GM23248 (cell line): ENCODE results near the gene HTR3C. TPM values are rescaled to one million over a fixed set of nuclear protein-coding genes. Genes with fewer than 3 reads are reported as not detected.
"Not testable (repeated sequence)": the region's sequence is repeated elsewhere in the genome, so short reads cannot be mapped to it uniquely, and the experiment has no call there.

Experiments
- DNase-seq: peaks from one replicate; pipeline ENCODE4 v3.0.0-alpha.2; 2015
- H2AFZ ChIP-seq: fragments of 200-600 bp; sonication (generic); 2 replicates; pipeline ENCODE4 v1.6.1; 2016; ENCODE audit warnings: antibody characterized with exemption
- H3F3A ChIP-seq: fragments of 200-600 bp; sonication (generic); 2 replicates; pipeline ENCODE4 v1.6.1; 2016; ENCODE audit warnings: mild to moderate bottlenecking, antibody characterized with exemption, mixed run types; ENCODE audit not compliant: insufficient read depth
- H3K27ac ChIP-seq: fragments of 200-600 bp; sonication (generic); 2 replicates; pipeline ENCODE4 v1.5.1; 2016; ENCODE audit warnings: mild to moderate bottlenecking
- H3K27me3 ChIP-seq: fragments of 200-600 bp; sonication (generic); replicated peaks from 2 replicates; pipeline ENCODE4 v1.6.1; 2016; ENCODE audit warnings: mild to moderate bottlenecking; ENCODE audit not compliant: insufficient read depth
- H3K36me3 ChIP-seq: fragments of 200-600 bp; sonication (generic); 2 replicates; pipeline ENCODE4 v1.6.1; 2016; ENCODE audit warnings: low read depth, mild to moderate bottlenecking
- H3K4me1 ChIP-seq: fragments of 200-600 bp; sonication (generic); 2 replicates; pipeline ENCODE4 v1.6.1; 2016; ENCODE audit warnings: mild to moderate bottlenecking; ENCODE audit not compliant: insufficient read depth
- H3K4me2 ChIP-seq: fragments of 200-600 bp; sonication (generic); one replicate; pipeline ENCODE4 v1.6.1; 2016; ENCODE audit warnings: mild to moderate bottlenecking; ENCODE audit not compliant: unreplicated experiment
- H3K4me3 ChIP-seq: fragments of 200-600 bp; sonication (generic); 2 replicates; pipeline ENCODE4 v1.5.1; 2016; ENCODE audit warnings: mild to moderate bottlenecking
- H3K79me2 ChIP-seq: fragments of 200-600 bp; sonication (generic); 2 replicates; pipeline ENCODE4 v1.6.1; 2016; ENCODE audit warnings: mild to moderate bottlenecking; ENCODE audit not compliant: insufficient read depth
- H3K9ac ChIP-seq: fragments of 200-600 bp; sonication (generic); 2 replicates; pipeline ENCODE4 v1.6.1; 2016; ENCODE audit warnings: mild to moderate bottlenecking
- H3K9me2 ChIP-seq: fragments of 200-600 bp; sonication (generic); 2 replicates; pipeline ENCODE4 v1.6.1; 2016; ENCODE audit warnings: mixed run types, mild to moderate bottlenecking, moderate library complexity; ENCODE audit not compliant: insufficient read depth
- H3K9me3 ChIP-seq: fragments of 200-600 bp; sonication (generic); one replicate; pipeline ENCODE4 v1.6.1; 2017; ENCODE audit warnings: low read depth
- H4K20me1 ChIP-seq: fragments of 200-600 bp; sonication (generic); 2 replicates; pipeline ENCODE4 v1.6.0; 2016; ENCODE audit not compliant: insufficient read depth
- EZH2 ChIP-seq: fragments of 200-600 bp; sonication (generic); IDR thresholded peaks from 2 replicates; pipeline ENCODE4 v1.6.1; 2018; ENCODE audit warnings: antibody characterized with exemption, mild to moderate bottlenecking; ENCODE audit not compliant: insufficient read depth, poor library complexity, severe bottlenecking
- EZH2phosphoT487 ChIP-seq: fragments of 200-600 bp; sonication (generic); IDR thresholded peaks from 2 replicates; pipeline ENCODE4 v1.6.1; 2018; ENCODE audit warnings: antibody characterized with exemption, moderate library complexity, mild to moderate bottlenecking, low read depth; ENCODE audit not compliant: insufficient read depth
- WGBS, 2 experiments: methylation state at CpG; one replicate each; pipeline ENCODE4 v1.1.6; 2015 to 2017; ENCODE audit warnings: low lambda C conversion rate in 2 of 2, low coverage in 1 of 2; ENCODE audit errors: missing lambda C conversion rate in 2 of 2; 5-methylcytosine and 5-hydroxymethylcytosine counted together
- in situ Hi-C: fragments of 300-500 bp; cut with MboI; formaldehyde crosslinking; loops from 2 replicates; pipeline ENCODE4 v1.15.0; 2020
- polyA plus RNA-seq: library from polyadenylated mRNA; unstranded; fragments of >200 nt; fragmentation: Nextera tagmentation; extraction: Ambion mirVana; gene quantifications from 2 replicates; pipeline ENCODE4 v1.2.1, GENCODE V29; 2016
- total RNA-seq: library from RNA; depleted of rRNA; stranded (reverse); fragments of >200 nt; shearing (Covaris generic); gene quantifications from 2 replicates; pipeline ENCODE4 v1.2.3, GENCODE V29; 2014

HTR3C gene
- total and polyA plus RNA-seq, 2 experiments from 2014 or later = not detected

DNA sequence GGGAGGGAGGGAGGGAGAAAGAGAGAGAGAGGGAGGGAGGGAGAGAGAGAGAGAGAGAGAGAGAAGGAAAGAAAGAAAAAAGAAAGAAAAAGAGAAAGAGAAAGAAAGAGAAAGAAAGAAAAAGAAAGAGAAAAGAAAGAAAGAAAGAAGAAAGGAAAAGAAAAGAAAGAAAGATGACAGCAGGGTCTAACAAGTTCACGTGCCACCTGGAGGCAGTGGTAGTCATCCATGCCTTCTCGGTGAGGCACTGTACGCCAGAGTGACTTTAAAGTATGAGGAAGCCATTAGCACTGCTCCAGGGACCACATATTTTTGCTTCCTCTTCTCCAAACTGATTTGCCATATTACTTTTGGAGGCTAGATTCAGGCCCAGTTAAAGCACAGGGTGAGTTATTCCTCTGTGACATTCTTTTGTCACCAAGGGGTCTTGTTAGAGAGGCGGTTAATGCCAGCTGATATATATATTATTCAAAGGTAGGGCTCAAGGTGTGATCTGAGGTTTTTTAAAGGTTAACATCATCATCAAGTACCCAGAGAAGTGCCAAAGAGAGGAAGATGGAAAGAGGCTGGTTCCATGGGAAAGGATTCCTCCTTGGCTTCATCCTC is 21.6 kb upstream of the HTR3C start, which contains the start of gene HTR3D:
Gene HTR3D (plus strand): TSS at position 556 of the 606 bp plus-strand sequence. CDS start 0 bp downstream, at position 556.
- Histone ChIP-seq H3F3A (no peaks in the 10 kb centered on the region), H3K79me2 (no peaks in the 10 kb centered on the region), H3K9ac (no peak within 1 kb of the TSS), H3K4me2 (no peak within 1 kb of the TSS), H3K36me3 (no peaks in the 10 kb centered on the region), H3K4me1 (no peaks in the 10 kb centered on the region), H2AFZ (no peak within 1 kb of the TSS), H3K4me3 (no peak within 1 kb of the TSS), H3K27me3 (peaks cover 10% of the 10 kb centered on the region; the same call in 1 of the 2 replicates), H3K9me3 (no peaks in the 10 kb centered on the region), H3K27ac (no peak within 1 kb of the TSS), H3K9me2 (no peaks in the 10 kb centered on the region), H4K20me1 (no peaks in the 10 kb centered on the region)
- DNase-seq = no peak
- TF ChIP-seq EZH2 (no peak), EZH2phosphoT487 (no peak)
- in situ Hi-C loops = no loop called here
- WGBS, 2 experiments = 52 to 55% methylated on average over 4 of the region's 4 CpGs

DNA sequence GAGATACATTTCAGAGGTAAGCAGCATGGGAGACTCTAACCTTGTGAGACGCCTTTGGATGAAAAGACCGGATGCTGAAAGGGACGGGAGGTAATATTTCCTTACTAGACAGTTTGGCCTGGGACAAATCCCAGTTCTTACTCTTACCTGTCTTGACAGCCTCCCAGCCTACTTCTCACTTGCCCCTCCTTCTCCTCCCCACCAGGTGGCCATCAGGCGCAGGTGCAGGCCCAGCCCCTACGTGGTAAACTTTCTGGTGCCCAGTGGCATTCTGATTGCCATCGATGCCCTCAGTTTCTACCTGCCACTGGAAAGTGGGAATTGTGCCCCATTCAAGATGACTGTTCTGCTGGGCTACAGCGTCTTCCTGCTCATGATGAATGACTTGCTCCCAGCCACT is 15.0 kb upstream of the HTR3C start:
- Histone ChIP-seq H3K79me2 (no peaks in the 10 kb centered on the region), H3K9ac (no peak overlapping the region), H3F3A (no peaks in the 10 kb centered on the region), H4K20me1 (no peaks in the 10 kb centered on the region), H3K4me3 (no peak overlapping the region), H3K4me1 (no peaks in the 10 kb centered on the region), H3K36me3 (no peaks in the 10 kb centered on the region), H3K27ac (no peak overlapping the region), H3K9me3 (no peaks in the 10 kb centered on the region), H2AFZ (no peak overlapping the region), H3K4me2 (no peak overlapping the region), H3K27me3 (peaks cover 10% of the 10 kb centered on the region; the same call in 1 of the 2 replicates), H3K9me2 (no peaks in the 10 kb centered on the region)
- no peak for DNase-seq
- 42 to 53% methylated on average over 7 of the region's 7 CpGs for WGBS, 2 experiments
- TF ChIP-seq EZH2 = no peak
- no peak for TF ChIP-seq EZH2phosphoT487
- in situ Hi-C loops = no loop called here

DNA sequence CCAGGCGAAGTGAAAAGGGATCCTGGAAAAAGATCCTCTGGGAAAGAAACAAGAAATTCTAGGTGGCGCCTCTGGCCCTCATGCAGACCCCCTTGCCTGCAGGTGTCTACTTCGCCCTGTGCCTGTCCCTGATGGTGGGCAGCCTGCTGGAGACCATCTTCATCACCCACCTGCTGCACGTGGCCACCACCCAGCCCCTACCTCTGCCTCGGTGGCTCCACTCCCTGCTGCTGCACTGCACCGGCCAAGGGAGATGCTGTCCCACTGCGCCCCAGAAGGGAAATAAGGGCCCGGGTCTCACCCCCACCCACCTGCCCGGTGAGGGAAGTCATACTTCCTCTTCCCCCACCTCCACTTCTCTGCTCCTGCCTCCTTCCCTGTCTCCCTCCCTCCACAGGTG is 14.5 kb upstream of the HTR3C start:
- H3K9ac ChIP-seq, H3F3A ChIP-seq, H2AFZ ChIP-seq, H4K20me1 ChIP-seq, H3K4me3 ChIP-seq, DNase-seq, H3K4me2 ChIP-seq, H3K4me1 ChIP-seq, H3K27ac ChIP-seq, H3K9me3 ChIP-seq, H3K79me2 ChIP-seq, H3K9me2 ChIP-seq, H3K27me3 ChIP-seq, in situ Hi-C loops, H3K36me3 ChIP-seq: not testable (repeated sequence)
- 70 to 78% methylated on average over 5 to 9 of the region's 9 CpGs for WGBS, 2 experiments

DNA sequence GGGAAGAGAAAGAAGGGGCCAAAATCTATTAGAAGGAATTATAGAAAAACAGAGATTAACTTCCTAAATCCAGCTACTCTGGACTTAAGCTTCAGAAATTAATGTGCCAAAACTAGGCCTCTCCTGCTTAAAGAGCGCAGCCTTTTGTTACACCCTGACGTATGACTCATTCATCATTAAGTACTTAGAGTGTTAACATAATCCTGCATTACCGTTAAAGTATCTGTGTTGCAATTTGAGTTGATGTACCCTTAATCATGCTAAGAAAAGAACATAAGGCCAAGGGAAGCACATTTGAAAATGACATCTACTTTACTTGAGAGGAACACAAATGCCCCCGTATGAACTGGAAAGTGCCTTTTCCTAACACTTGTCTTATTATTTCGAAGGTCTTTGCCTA is 13.4 kb upstream of the HTR3C start:
- no peak for TF ChIP-seq EZH2phosphoT487
- no peak for TF ChIP-seq EZH2
- no peak overlapping the region for H3K4me2 ChIP-seq
- no peaks in the 10 kb centered on the region; the same call in 1 of the 2 replicates for H3K27me3 ChIP-seq
- no peak overlapping the region for H2AFZ ChIP-seq
- in situ Hi-C loops = no loop called here
- H3K27ac ChIP-seq = no peak overlapping the region
- H3K9me2 ChIP-seq = no peaks in the 10 kb centered on the region
- no peaks in the 10 kb centered on the region for H3K4me1 ChIP-seq
- H3K79me2 ChIP-seq = no peaks in the 10 kb centered on the region
- H4K20me1 ChIP-seq = no peaks in the 10 kb centered on the region
- peak; percentile 12 for DNase-seq
- no peak overlapping the region for H3K9ac ChIP-seq
- no peaks in the 10 kb centered on the region for H3F3A ChIP-seq
- H3K9me3 ChIP-seq = no peaks in the 10 kb centered on the region
- H3K36me3 ChIP-seq = no peaks in the 10 kb centered on the region
- 79 to 83% methylated on average over 5 of the region's 5 CpGs for WGBS, 2 experiments
- no peak overlapping the region for H3K4me3 ChIP-seq

DNA sequence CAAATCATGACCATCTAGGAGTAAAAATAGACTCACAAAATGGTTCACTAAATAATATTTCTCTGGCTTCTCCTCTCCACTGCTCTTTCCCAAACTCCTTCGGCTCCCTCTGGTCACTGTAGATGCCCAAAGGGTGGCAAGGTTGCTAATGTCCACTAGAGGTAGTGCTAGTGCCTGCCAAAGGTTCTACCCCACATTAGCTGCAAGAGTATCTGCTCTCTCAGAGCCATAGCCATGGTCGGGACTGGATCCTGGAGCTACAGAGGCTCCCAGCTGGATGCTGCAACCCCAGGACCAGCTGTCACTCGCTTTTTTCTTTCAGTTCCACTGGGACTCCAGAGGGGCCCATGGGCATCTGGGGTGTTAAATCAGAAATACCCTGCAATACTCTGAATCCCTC is 12.8 kb upstream of the HTR3C start:
- in situ Hi-C loops = no loop called here
- H3K4me3 ChIP-seq = no peak overlapping the region
- no peaks in the 10 kb centered on the region for H4K20me1 ChIP-seq
- H3K9me3 ChIP-seq = no peaks in the 10 kb centered on the region
- no peaks in the 10 kb centered on the region for H3K79me2 ChIP-seq
- no peak overlapping the region for H2AFZ ChIP-seq
- WGBS, 2 experiments = 29 to 30% methylated on average over 3 of the region's 3 CpGs
- no peaks in the 10 kb centered on the region; the same call in 1 of the 2 replicates for H3K27me3 ChIP-seq
- no peaks in the 10 kb centered on the region for H3F3A ChIP-seq
- no peaks in the 10 kb centered on the region for H3K4me1 ChIP-seq
- H3K27ac ChIP-seq = no peak overlapping the region
- peak; percentile 70 for DNase-seq
- no peaks in the 10 kb centered on the region for H3K9me2 ChIP-seq
- no peak overlapping the region for H3K9ac ChIP-seq
- TF ChIP-seq EZH2phosphoT487 (no peak), EZH2 (no peak)
- H3K4me2 ChIP-seq = no peak overlapping the region
- no peaks in the 10 kb centered on the region for H3K36me3 ChIP-seq
